Measurements from ENCODE around the gene ZC3HAV1. TPM values are rescaled to one million over a fixed set of nuclear protein-coding genes. Genes with fewer than 3 reads are reported as not detected.

The ZC3HAV1 gene
- polyA plus RNA-seq, 1 of the 3 experiments (the other 2 are of a cell fraction), result 11.2 TPM

GRCh38 chr7:139011373-139011772 lies 98.1 kb downstream of the ZC3HAV1 start:
- H3K4me3 ChIP-seq (ENCODE audit: low read depth in 2 of 2, low read length in 1 of 2), result no peak overlapping the region
- 0 out of 2 replicates have a peak, but pooled peaks cover 4% of the 10 kb centered on the region for H3K27me3 ChIP-seq (ENCODE audit: insufficient read depth)
- H3K36me3 ChIP-seq (replicated peaks in 1 of 2; ENCODE audit: control insufficient read depth in 1 of 2, insufficient read depth in 2 of 2, low read length in 1 of 2), result no peaks in the 10 kb centered on the region
- H3K79me2 ChIP-seq (ENCODE audit: insufficient read depth), result no peaks in the 10 kb centered on the region
- no peak overlapping the region for H3K9ac ChIP-seq
- 78% methylated on average over 3 of the region's 3 CpGs for WGBS (ENCODE audit: low lambda C conversion rate)
- no peaks in the 10 kb centered on the region for H3K9me2 ChIP-seq
- POLR2A ChIA-PET, result no interaction called here
- no peak for TF ChIP-seq GABPA (IDR thresholded peaks at IDR 0.05; ENCODE audit: low read depth)
- TF ChIP-seq NRF1 (IDR thresholded peaks at IDR 0.05; ENCODE audit: low read depth, low read length), result no peak
- TF ChIP-seq MEF2A (IDR thresholded peaks at IDR 0.05; ENCODE audit: borderline replicate concordance, low read depth), result no peak
- no peak for TF ChIP-seq NFIC (IDR thresholded peaks at IDR 0.05; ENCODE audit: borderline replicate concordance)
- TF ChIP-seq YY1 (IDR thresholded peaks at IDR 0.05; ENCODE audit: low read depth), result no peak
- no peak for TF ChIP-seq ZBTB33 (IDR thresholded peaks at IDR 0.05; ENCODE audit: borderline replicate concordance, low read depth)
- TF ChIP-seq TAF1 (IDR thresholded peaks at IDR 0.05; ENCODE audit: borderline replicate concordance, low read depth, low read length), result no peak
- no peak for TF ChIP-seq SIN3A (IDR thresholded peaks at IDR 0.05; ENCODE audit: borderline replicate concordance, low read depth, low read length)
- TF ChIP-seq CHD2 (IDR thresholded peaks at IDR 0.05; ENCODE audit: low read length, partially characterized antibody), result no peak
- TF ChIP-seq IRF3 (IDR thresholded peaks at IDR 0.05; ENCODE audit: low read depth, low read length), result no peak
- no peak for TF ChIP-seq JUND (IDR thresholded peaks at IDR 0.05)
- TF ChIP-seq FOXM1 (IDR thresholded peaks at IDR 0.05; ENCODE audit: low read depth), result no peak
- no peak for TF ChIP-seq REST (IDR thresholded peaks at IDR 0.05; ENCODE audit: low read depth, low read length)
- TF ChIP-seq RCOR1 (IDR thresholded peaks at IDR 0.05; ENCODE audit: low read length), result no peak
- TF ChIP-seq POLR2AphosphoS5 (IDR thresholded peaks at IDR 0.05; ENCODE audit: low read depth, low read length), result no peak
- no peak for TF ChIP-seq TCF12 (IDR thresholded peaks at IDR 0.05)
- TF ChIP-seq USF1 (IDR thresholded peaks at IDR 0.05; ENCODE audit: borderline replicate concordance, low read depth), result no peak
- TF ChIP-seq CTCF (IDR thresholded peaks at IDR 0.05), result no peak
- TF ChIP-seq FOSL2 (IDR thresholded peaks at IDR 0.05; ENCODE audit: borderline replicate concordance, low read depth), result no peak
- TF ChIP-seq SMC3 (IDR thresholded peaks at IDR 0.05; ENCODE audit: low read depth, low read length), result no peak
- no peaks in the 10 kb centered on the region for H4K20me1 ChIP-seq (ENCODE audit: insufficient read depth)
- CTCF ChIA-PET, result interaction anchor here (0.9 to 2.6 kb wide), 4 partner anchors 8 to 272 kb away, joined by 3 to 10 read pairs (median 4); no protein-coding TSS in a partner anchor
- DNase-seq, result no peak
- H3F3A ChIP-seq (replicated peaks; ENCODE audit: insufficient read depth), result no peaks in the 10 kb centered on the region
- no peak overlapping the region for H2AFZ ChIP-seq (ENCODE audit: low read depth)
- H3K9me3 ChIP-seq, result no peaks in the 10 kb centered on the region
- H3K4me2 ChIP-seq, result no peak overlapping the region
- no peak overlapping the region for H3K27ac ChIP-seq (ENCODE audit: low read depth in 2 of 2, low read length in 1 of 2)
- no peaks in the 10 kb centered on the region for H3K4me1 ChIP-seq (ENCODE audit: control insufficient read depth in 1 of 2, insufficient read depth in 2 of 2, low read depth in 1 of 2, low read length in 1 of 2)

All from SK-N-SH (cell line).